ENCODE measurements around the gene ITGA8.

DNA sequence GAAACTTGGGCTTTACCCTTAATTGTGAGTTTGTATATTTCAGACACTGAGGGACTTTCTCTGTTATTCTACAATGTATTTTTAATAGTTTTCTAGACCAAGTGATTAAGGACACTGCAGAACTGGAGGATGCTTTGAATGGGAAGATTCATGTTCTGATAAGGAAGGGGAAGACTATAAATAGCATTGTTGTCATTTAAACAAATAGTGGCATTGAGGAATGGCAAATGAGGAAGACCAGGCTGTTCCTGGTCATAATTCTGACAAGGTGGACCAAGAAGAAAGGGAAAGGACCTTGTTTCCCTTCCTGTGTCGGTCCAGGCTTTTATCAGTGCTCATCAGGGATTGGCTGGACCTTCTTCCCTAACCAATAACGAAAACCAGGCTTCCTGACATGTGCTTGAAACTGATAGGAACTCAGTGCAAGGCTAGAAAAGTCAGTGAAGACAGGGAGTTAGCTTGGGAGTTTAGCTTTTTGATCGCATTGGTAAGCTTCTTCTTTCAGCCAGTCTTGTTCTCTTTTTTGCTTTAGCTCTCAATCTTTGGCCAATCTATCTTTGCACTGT lies 116.2 kb downstream of the ITGA8 start:
- TF ChIP-seq, protein P1, sequence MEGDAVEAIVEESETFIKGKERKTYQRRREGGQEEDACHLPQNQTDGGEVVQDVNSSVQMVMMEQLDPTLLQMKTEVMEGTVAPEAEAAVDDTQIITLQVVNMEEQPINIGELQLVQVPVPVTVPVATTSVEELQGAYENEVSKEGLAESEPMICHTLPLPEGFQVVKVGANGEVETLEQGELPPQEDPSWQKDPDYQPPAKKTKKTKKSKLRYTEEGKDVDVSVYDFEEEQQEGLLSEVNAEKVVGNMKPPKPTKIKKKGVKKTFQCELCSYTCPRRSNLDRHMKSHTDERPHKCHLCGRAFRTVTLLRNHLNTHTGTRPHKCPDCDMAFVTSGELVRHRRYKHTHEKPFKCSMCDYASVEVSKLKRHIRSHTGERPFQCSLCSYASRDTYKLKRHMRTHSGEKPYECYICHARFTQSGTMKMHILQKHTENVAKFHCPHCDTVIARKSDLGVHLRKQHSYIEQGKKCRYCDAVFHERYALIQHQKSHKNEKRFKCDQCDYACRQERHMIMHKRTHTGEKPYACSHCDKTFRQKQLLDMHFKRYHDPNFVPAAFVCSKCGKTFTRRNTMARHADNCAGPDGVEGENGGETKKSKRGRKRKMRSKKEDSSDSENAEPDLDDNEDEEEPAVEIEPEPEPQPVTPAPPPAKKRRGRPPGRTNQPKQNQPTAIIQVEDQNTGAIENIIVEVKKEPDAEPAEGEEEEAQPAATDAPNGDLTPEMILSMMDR (IDR thresholded peaks at IDR 0.05 in 8 of 11, conservative IDR thresholded peaks at IDR 0.05 in 3 of 11), result no peak
- TF ChIP-seq POLR2A (IDR thresholded peaks at IDR 0.05), result no peak

All from spleen (tissue), 7 donors.